HL-60 (cell line): Measurements from ENCODE around the gene CDK2.

ENCODE experiments used
- CTCF ChIP-seq: IDR thresholded peaks from one replicate; pipeline ENCODE4 v1.5.1; 2011; ENCODE audit warnings: low read length, control low read depth, inconsistent platforms; ENCODE audit not compliant: insufficient read depth
- REST ChIP-seq: IDR thresholded peaks from 2 replicates; pipeline ENCODE4 v1.6.1; 2012; ENCODE audit warnings: low read depth; ENCODE audit not compliant: insufficient replicate concordance

GRCh38 chr12:55978393-55978792 lies 11.8 kb downstream of the CDK2 start:
- no peak for TF ChIP-seq CTCF
- TF ChIP-seq REST: no peak
